Peyer's patch (tissue), 4 donors: ENCODE results near the gene NAP1L5. TPM values are rescaled to one million over a fixed set of nuclear protein-coding genes. Genes with fewer than 3 reads are reported as not detected.

Experiments used
- DNase-seq, 3 donors: peaks; one replicate each; pipeline ENCODE4 v3.0.0-alpha.2; 2017 to 2019
- H3K27ac ChIP-seq, 4 donors: fragments of 200-600 bp; sonication (generic); one replicate each; pipeline ENCODE4 v1.5.1; 2016 to 2019
- H3K27me3 ChIP-seq, 2 donors: fragments of 200-600 bp; sonication (generic); one replicate each; pipeline ENCODE4 v1.5.1; 2019
- H3K36me3 ChIP-seq, 3 donors: fragments of 200-600 bp; sonication (generic); one replicate each; pipeline ENCODE4 v1.5.1; 2016 to 2019
- H3K4me1 ChIP-seq, 4 donors: fragments of 200-600 bp; sonication (generic); one replicate each; pipeline ENCODE4 v1.5.1; 2016 to 2019
- H3K4me3 ChIP-seq, 4 donors: fragments of 200-600 bp; sonication (generic); 1 replicate in 3 of 4; 2 replicates in 1 of 4; pipeline ENCODE4 v1.5.1; 2016 to 2019; ENCODE audit warnings: mild to moderate bottlenecking in 1 of 4
- H3K9me3 ChIP-seq, 4 donors: fragments of 200-600 bp; sonication (generic); one replicate each; pipeline ENCODE4 v1.5.1; 2016 to 2019; ENCODE audit warnings: mild to moderate bottlenecking in 1 of 4
- POLR2A ChIP-seq, 2 donors: fragments of 450-650 bp; IDR thresholded peaks; one replicate each; pipeline ENCODE4 v1.5.1; 2017; ENCODE audit warnings: antibody characterized with exemption in 2 of 2, mild to moderate bottlenecking in 2 of 2, moderate library complexity in 2 of 2
- total RNA-seq, 4 donors: library from RNA; depleted of rRNA; stranded (reverse); fragments of >200 nt; gene quantifications; one replicate each; pipeline ENCODE4 v1.1.0, GENCODE V29; 2016
- TF ChIP-seq, protein P1 (sequence below), 6 experiments: fragments of 450-650 bp in 4 of 6; fragments of 200-600 bp in 2 of 6; sonication (generic) in 1 of 6; IDR thresholded peaks; one replicate each; pipeline ENCODE4 v1.5.1; 2017 to 2019; ENCODE audit warnings: antibody characterized with exemption in 6 of 6, mild to moderate bottlenecking in 3 of 6, moderate library complexity in 1 of 6

NAP1L5 gene
- total RNA-seq, 4 donors from 2014 or later, result 0.85 to 2.3 TPM; not detected in 2

DNA sequence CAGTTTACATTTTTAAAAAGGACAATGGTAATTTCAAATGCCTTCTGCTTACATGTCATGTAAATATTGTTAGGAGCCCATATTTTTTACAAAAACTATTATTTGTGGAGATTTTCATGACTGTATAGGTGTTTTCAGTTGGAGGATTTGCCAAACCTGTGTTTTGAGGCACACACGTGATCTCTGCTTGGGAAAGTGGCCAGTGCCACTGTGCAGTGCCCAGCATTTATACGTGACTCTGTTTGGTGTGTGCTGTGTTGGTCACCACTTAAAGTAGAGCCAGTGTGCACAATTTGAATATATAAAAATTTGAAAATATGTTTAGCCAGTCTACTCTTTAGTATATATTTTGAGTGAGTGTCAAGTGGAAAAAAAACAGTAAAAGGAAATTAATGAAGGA is 26.8 kb upstream of the NAP1L5 start:
- Histone ChIP-seq H3K4me1 (no peaks in the 10 kb centered on the region), H3K4me3 (no peak overlapping the region), H3K27ac (no peak overlapping the region), H3K27me3 (no peaks in the 10 kb centered on the region), H3K36me3 (peaks cover 0 to 52% (median 0%) of the 10 kb centered on the region in 3 donors), H3K9me3 (no peaks in the 10 kb centered on the region)
- no peak for DNase-seq
- TF ChIP-seq, protein P1, sequence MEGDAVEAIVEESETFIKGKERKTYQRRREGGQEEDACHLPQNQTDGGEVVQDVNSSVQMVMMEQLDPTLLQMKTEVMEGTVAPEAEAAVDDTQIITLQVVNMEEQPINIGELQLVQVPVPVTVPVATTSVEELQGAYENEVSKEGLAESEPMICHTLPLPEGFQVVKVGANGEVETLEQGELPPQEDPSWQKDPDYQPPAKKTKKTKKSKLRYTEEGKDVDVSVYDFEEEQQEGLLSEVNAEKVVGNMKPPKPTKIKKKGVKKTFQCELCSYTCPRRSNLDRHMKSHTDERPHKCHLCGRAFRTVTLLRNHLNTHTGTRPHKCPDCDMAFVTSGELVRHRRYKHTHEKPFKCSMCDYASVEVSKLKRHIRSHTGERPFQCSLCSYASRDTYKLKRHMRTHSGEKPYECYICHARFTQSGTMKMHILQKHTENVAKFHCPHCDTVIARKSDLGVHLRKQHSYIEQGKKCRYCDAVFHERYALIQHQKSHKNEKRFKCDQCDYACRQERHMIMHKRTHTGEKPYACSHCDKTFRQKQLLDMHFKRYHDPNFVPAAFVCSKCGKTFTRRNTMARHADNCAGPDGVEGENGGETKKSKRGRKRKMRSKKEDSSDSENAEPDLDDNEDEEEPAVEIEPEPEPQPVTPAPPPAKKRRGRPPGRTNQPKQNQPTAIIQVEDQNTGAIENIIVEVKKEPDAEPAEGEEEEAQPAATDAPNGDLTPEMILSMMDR (IDR thresholded peaks at IDR 0.05), result no peak
- no peak for TF ChIP-seq POLR2A (IDR thresholded peaks at IDR 0.05)

DNA sequence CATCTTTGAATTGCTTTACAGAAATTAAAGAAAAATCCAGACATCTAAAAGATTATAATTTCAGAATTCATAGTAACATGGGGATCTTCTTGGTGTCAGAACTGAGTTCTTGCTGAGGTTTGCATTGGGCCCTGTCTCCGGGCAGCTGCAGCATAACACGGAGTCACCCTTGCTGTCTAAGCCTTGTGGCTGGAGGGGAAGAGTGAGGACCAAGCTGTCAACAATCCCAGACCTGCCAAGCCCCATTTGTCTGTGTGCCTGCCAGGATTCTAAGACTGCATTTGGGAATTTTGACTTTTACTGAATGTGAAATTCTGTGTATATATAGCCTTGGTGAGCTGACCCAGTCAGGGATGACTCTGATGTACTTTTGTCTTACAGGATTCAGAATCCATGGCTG is 25.2 kb upstream of the NAP1L5 start:
- TF ChIP-seq POLR2A (IDR thresholded peaks at IDR 0.05), result no peak
- TF ChIP-seq, protein P1 (IDR thresholded peaks at IDR 0.05), result no peak
- H3K4me1 ChIP-seq, result no peaks in the 10 kb centered on the region
- no peaks in the 10 kb centered on the region for H3K27me3 ChIP-seq
- H3K9me3 ChIP-seq, result no peaks in the 10 kb centered on the region
- no peak overlapping the region for H3K4me3 ChIP-seq
- DNase-seq, result no peak
- no peak overlapping the region for H3K27ac ChIP-seq
- H3K36me3 ChIP-seq, result peaks cover 0 to 45% (median 0%) of the 10 kb centered on the region in 3 donors

DNA sequence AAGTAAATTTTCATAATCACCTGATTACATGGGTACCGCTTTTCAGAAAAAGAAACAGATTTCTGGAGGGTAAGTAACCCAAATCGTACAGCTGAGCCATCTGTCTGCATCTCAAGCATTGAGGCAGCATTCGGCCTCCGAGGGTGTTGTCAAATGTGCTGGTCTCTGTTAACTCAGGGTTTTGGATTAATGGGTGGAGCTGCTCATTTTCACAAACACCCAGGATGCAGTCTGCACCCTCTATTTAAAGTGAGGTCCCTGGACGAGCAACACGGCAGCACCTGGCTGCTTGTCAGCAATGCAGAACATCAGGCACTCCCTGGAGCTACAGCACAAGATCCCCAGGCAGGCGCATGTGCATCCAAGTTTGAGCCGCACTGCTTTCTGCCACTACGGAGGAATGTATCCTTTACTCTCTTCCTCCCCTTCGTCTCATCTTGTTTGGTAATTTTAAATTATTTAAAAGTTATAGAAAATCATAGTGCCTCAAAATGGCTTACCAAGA is 24.7 kb upstream of the NAP1L5 start:
- no peak for DNase-seq
- peaks cover 0 to 2% (median 0%) of the 10 kb centered on the region in 4 donors for H3K9me3 ChIP-seq
- no peak for TF ChIP-seq POLR2A (IDR thresholded peaks at IDR 0.05)
- TF ChIP-seq, protein P1 (IDR thresholded peaks at IDR 0.05), result no peak
- peaks cover 0 to 45% (median 0%) of the 10 kb centered on the region in 3 donors for H3K36me3 ChIP-seq
- no peak overlapping the region for H3K4me3 ChIP-seq
- H3K27me3 ChIP-seq, result no peaks in the 10 kb centered on the region
- no peak overlapping the region for H3K27ac ChIP-seq
- H3K4me1 ChIP-seq, result no peaks in the 10 kb centered on the region

DNA sequence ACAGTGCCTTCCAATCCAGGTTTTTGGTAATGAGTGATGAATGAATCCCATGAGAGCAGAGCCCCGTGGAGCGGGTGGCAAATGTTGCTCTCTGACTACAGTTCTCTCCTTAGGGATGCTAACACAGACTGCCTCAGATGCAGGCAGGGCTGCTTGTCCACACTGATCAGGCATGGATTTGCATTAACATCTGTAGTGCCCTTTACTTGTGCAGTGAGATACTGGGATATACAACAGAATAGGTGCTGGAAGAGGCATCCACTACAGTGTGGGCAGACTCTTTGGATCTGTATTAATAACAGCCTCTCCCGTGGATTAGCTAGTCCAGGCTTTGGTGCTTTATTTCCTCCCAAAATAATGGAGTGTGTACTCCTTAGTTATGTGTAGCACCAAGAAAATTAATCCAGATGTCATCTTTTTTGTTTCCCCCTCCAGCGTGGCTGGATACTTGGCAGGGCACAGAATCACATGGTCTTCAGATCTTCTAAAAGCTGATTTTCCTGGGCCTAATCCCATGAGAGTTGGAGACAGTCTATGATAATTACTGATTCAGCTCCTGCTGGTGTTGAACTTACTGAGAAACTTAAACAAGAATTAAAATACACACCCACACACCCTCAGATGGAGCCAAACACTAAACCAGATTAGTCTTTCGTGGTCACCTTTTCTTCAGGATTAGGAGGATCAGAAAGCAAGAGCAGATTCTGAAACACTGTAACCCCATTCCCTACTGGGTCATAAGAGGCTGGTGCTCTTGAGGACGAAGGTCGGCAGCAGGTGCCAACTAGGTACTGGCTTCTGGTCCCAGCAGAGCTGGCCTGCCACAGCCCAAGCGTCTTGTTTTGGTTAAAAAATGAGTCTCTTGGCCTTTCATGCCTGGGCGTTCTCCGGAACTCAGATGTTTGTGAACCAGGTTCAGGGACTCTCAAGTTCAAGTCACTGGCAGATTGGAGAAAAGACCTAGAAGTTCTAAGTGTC is 23.1 kb upstream of the NAP1L5 start:
- Histone ChIP-seq H3K27me3 (no peaks in the 10 kb centered on the region), H3K4me1 (no peaks in the 10 kb centered on the region), H3K27ac (no peak overlapping the region), H3K36me3 (peaks cover 0 to 45% (median 0%) of the 10 kb centered on the region in 3 donors), H3K9me3 (peaks cover 0 to 7% (median 0%) of the 10 kb centered on the region in 4 donors), H3K4me3 (no peak overlapping the region)
- no peak for TF ChIP-seq POLR2A (IDR thresholded peaks at IDR 0.05)
- TF ChIP-seq, protein P1 (IDR thresholded peaks at IDR 0.05), result no peak
- DNase-seq, result no peak

DNA sequence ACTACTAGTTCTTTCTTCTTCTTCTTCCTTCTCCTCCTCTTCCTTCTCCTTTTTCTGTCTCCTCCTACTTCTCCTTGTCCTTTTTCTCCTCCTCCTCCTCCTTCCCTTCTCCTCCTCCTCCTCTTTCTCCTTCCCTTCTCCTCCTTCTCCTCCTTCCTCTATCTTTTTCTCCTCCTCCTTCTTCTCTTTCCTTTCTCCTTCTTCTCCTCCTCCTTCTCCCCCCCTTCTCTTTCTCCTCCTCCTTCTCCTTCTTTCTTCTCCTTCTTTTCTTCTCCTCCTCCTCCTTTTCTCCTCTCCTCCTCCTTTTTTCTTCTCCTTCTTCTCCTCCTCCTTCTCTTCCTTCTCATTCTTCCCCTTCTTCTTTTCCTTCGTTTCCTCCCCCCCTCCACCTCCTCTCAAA is 21.8 kb upstream of the NAP1L5 start:
- Histone ChIP-seq H3K4me1 (no peaks in the 10 kb centered on the region), H3K27ac (no peak overlapping the region), H3K36me3 (peaks cover 0 to 34% (median 0%) of the 10 kb centered on the region in 3 donors), H3K27me3 (no peaks in the 10 kb centered on the region), H3K9me3 (peaks cover 0 to 7% (median 0%) of the 10 kb centered on the region in 4 donors), H3K4me3 (no peak overlapping the region)
- no peak for TF ChIP-seq POLR2A (IDR thresholded peaks at IDR 0.05)
- TF ChIP-seq, protein P1 (IDR thresholded peaks at IDR 0.05), result no peak
- no peak for DNase-seq
